GM23338 (cell line): ENCODE measurements around the gene NSRP1. TPM values are rescaled to one million over a fixed set of nuclear protein-coding genes. Genes with fewer than 3 reads are reported as not detected.

ENCODE experiments used
- ATAC-seq: fragments of 200-7000 bp; cut with Tn5 transposase; 3 replicates; pipeline ENCODE4 v1.9.1; 2020
- DNase-seq: peaks from one replicate; pipeline ENCODE4 v3.0.0-alpha.2; 2015; ENCODE audit warnings: low spot score
- H2AFZ ChIP-seq: fragments of 200-600 bp; sonication (generic); 2 replicates; pipeline ENCODE4 v1.8.0; 2016; ENCODE audit warnings: antibody characterized with exemption, mild to moderate bottlenecking, moderate library complexity
- H3F3A ChIP-seq: fragments of 200-600 bp; sonication (generic); replicated peaks from 2 replicates; pipeline ENCODE4 v1.8.0; 2017; ENCODE audit warnings: antibody characterized with exemption, mixed run types, low read depth
- H3K27ac ChIP-seq: fragments of 200-600 bp; sonication (generic); 2 replicates; pipeline ENCODE4 v1.6.1; 2016; ENCODE audit warnings: low read depth
- H3K27me3 ChIP-seq: fragments of 200-600 bp; sonication (generic); 2 replicates; pipeline ENCODE4 v1.8.0; 2016; ENCODE audit warnings: mild to moderate bottlenecking, mixed run types, moderate library complexity; ENCODE audit not compliant: insufficient read depth
- H3K36me3 ChIP-seq: fragments of 200-600 bp; sonication (generic); 2 replicates; pipeline ENCODE4 v1.8.0; 2016; ENCODE audit warnings: mild to moderate bottlenecking; ENCODE audit not compliant: insufficient read depth
- H3K4me1 ChIP-seq: fragments of 200-600 bp; sonication (generic); 2 replicates; pipeline ENCODE4 v1.8.0; 2016; ENCODE audit warnings: mild to moderate bottlenecking, moderate library complexity; ENCODE audit not compliant: insufficient read depth
- H3K4me2 ChIP-seq: fragments of 200-600 bp; sonication (generic); 2 replicates; pipeline ENCODE4 v1.7.1; 2017; ENCODE audit warnings: mixed run types
- H3K4me3 ChIP-seq: fragments of 200-600 bp; sonication (generic); 2 replicates; pipeline ENCODE4 v1.6.1; 2016; ENCODE audit warnings: mixed run types
- H3K79me2 ChIP-seq: fragments of 200-600 bp; sonication (generic); replicated peaks from 2 replicates; pipeline ENCODE4 v1.8.0; 2017; ENCODE audit warnings: mild to moderate bottlenecking; ENCODE audit not compliant: insufficient read depth
- H3K9me2 ChIP-seq: fragments of 200-600 bp; sonication (generic); 2 replicates; pipeline ENCODE4 v1.8.0; 2017; ENCODE audit not compliant: insufficient read depth
- H4K20me1 ChIP-seq: fragments of 200-600 bp; sonication (generic); replicated peaks from 2 replicates; pipeline ENCODE4 v1.8.0; 2017; ENCODE audit warnings: mild to moderate bottlenecking; ENCODE audit not compliant: insufficient read depth
- H3K27ac Mint-ChIP-seq: 2 replicates; pipeline ENCODE4 v1.8.0; 2020; ENCODE audit warnings: inconsistent platforms, mild to moderate bottlenecking, moderate library complexity, mixed read lengths
- H3K27me3 Mint-ChIP-seq: 3 replicates; pipeline ENCODE4 v1.8.0; 2022; ENCODE audit warnings: low read depth, mild to moderate bottlenecking, moderate library complexity, mixed read lengths, inconsistent platforms; ENCODE audit not compliant: insufficient read depth, poor library complexity
- H3K36me3 Mint-ChIP-seq: 3 replicates; pipeline ENCODE4 v1.8.0; 2021; ENCODE audit warnings: low read depth, mild to moderate bottlenecking, inconsistent platforms, moderate library complexity, mixed read lengths
- H3K4me1 Mint-ChIP-seq: 3 replicates; pipeline ENCODE4 v1.8.0; 2020; ENCODE audit warnings: mild to moderate bottlenecking, inconsistent platforms, mixed read lengths
- H3K4me3 Mint-ChIP-seq: 3 replicates; pipeline ENCODE4 v1.8.0; 2021; ENCODE audit warnings: moderate library complexity, mild to moderate bottlenecking, inconsistent platforms, mixed read lengths
- H3K9me3 Mint-ChIP-seq: 3 replicates; pipeline ENCODE4 v1.8.0; 2020; ENCODE audit warnings: moderate library complexity, mild to moderate bottlenecking, inconsistent platforms, mixed read lengths
- CREB1 ChIP-seq: fragments of 250-450 bp; sonication (Bioruptor Pico); IDR thresholded peaks from 2 replicates; pipeline ENCODE4 v1.5.0; 2020; ENCODE audit warnings: low read depth, mild to moderate bottlenecking, moderate library complexity
- EZH2 ChIP-seq: fragments of 200-600 bp; sonication (generic); IDR thresholded peaks from one replicate; pipeline ENCODE4 v1.8.0; 2017; ENCODE audit warnings: antibody characterized with exemption, mild to moderate bottlenecking, low read depth; ENCODE audit not compliant: unreplicated experiment
- EZH2phosphoT487 ChIP-seq: fragments of 200-600 bp; sonication (generic); IDR thresholded peaks from one replicate; pipeline ENCODE4 v1.8.1; 2018; ENCODE audit warnings: antibody characterized with exemption; ENCODE audit not compliant: unreplicated experiment
- JUNB ChIP-seq: IDR thresholded peaks from one replicate; pipeline ENCODE4 v1.6.1; 2016; ENCODE audit warnings: antibody characterized with exemption; ENCODE audit not compliant: unreplicated experiment
- NANOG ChIP-seq: IDR thresholded peaks from 2 replicates; pipeline ENCODE4 v1.6.1; 2016; ENCODE audit warnings: antibody characterized with exemption, borderline replicate concordance
- POLR2AphosphoS5 ChIP-seq: IDR thresholded peaks from 2 replicates; pipeline ENCODE4 v1.6.1; 2016; ENCODE audit warnings: antibody characterized with exemption, low read depth
- REST ChIP-seq: IDR thresholded peaks from one replicate; pipeline ENCODE4 v1.6.1; 2018; ENCODE audit warnings: antibody characterized with exemption; ENCODE audit not compliant: unreplicated experiment
- STAT1 ChIP-seq: IDR thresholded peaks from one replicate; pipeline ENCODE4 v1.6.1; 2016; ENCODE audit warnings: antibody characterized with exemption; ENCODE audit not compliant: unreplicated experiment
- ZNF114 ChIP-seq: fragments of 250-450 bp; sonication (Bioruptor Pico); IDR thresholded peaks from 2 replicates; pipeline ENCODE4 v1.5.0; 2020; ENCODE audit warnings: mild to moderate bottlenecking, moderate library complexity
- ZNF331 ChIP-seq: fragments of 250-450 bp; sonication (Bioruptor Pico); IDR thresholded peaks from 2 replicates; pipeline ENCODE4 v1.5.0; 2020; ENCODE audit warnings: low read depth, mild to moderate bottlenecking, moderate library complexity
- polyA plus RNA-seq: library from polyadenylated mRNA; unstranded; fragments of >200 nt; fragmentation: Nextera tagmentation; extraction: Ambion mirVana; gene quantifications from 2 replicates; pipeline ENCODE4 v1.2.1, GENCODE V29; 2016
- total RNA-seq: library from RNA; depleted of rRNA; stranded (reverse); fragments of >200 nt; shearing (Covaris generic); gene quantifications from 2 replicates; pipeline ENCODE4 v1.2.3, GENCODE V29; 2014
- TF ChIP-seq, protein P1 (sequence below), 2 experiments: fragments of 200-600 bp in 1 of 2; sonication (generic) in 1 of 2; conservative IDR thresholded peaks; 2 replicates each; pipeline versions ENCODE4 v1.5.1 to v1.6.1; 2016 to 2017; ENCODE audit warnings: antibody characterized with exemption in 2 of 2, low read depth in 2 of 2, mild to moderate bottlenecking in 2 of 2, moderate library complexity in 1 of 2

Gene NSRP1
- total and polyA plus RNA-seq, 2 experiments from 2014 or later = 15.7 to 110 TPM

DNA sequence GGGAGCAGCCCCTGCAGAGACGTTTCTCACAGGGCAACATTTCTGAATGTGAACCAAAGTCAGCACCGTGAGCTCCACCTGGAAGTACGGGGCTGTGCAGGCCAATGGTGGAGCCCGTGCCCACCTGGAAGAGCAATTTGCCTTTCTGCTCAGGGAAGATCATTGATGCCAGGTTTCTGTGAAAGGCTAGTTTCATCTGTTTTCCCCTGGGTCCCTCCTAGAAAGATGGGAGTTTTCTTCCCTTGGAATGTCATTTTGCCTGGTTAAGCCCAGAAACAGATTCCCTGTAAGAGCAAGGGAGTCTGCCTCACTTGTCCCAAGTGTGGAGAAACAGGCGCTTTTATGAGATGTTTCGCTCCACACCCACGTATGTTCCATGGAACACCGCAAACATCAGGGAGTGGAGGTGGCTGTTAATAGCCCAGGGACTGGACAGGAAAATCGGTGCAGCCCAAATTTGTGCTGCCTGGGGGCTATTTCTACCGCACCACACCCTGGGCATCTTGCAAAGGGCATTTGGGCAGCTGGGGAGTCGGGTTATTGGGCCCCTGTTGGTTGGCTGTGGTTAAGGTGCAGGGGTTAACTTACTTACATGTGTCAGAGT lies 116.3 kb downstream of the NSRP1 start:
- peaks cover 54% of the 10 kb centered on the region for H3K27me3 Mint-ChIP-seq
- Histone ChIP-seq H3K36me3 (no peaks in the 10 kb centered on the region), H3K4me3 (no peak overlapping the region), H3K9me2 (no peaks in the 10 kb centered on the region), H4K20me1 (no peaks in the 10 kb centered on the region), H3K4me1 (peaks cover 12% of the 10 kb centered on the region; the same call in 1 of the 2 replicates), H3K27ac (no peak overlapping the region), H3F3A (no peaks in the 10 kb centered on the region), H3K27me3 (peaks cover 57% of the 10 kb centered on the region), H3K4me2 (no peak overlapping the region), H3K79me2 (no peaks in the 10 kb centered on the region), H2AFZ (no peak overlapping the region)
- no peaks in the 10 kb centered on the region for H3K36me3 Mint-ChIP-seq
- no peak overlapping the region for H3K27ac Mint-ChIP-seq
- peaks cover 15% of the 10 kb centered on the region for H3K4me1 Mint-ChIP-seq
- no peak for TF ChIP-seq EZH2
- TF ChIP-seq POLR2AphosphoS5 = no peak
- no peak for TF ChIP-seq CREB1
- TF ChIP-seq ZNF331 = no peak
- TF ChIP-seq EZH2phosphoT487 = no peak
- no peak for TF ChIP-seq REST
- no peak for TF ChIP-seq STAT1
- TF ChIP-seq ZNF114 = no peak
- TF ChIP-seq NANOG = no peak
- TF ChIP-seq, protein P1, sequence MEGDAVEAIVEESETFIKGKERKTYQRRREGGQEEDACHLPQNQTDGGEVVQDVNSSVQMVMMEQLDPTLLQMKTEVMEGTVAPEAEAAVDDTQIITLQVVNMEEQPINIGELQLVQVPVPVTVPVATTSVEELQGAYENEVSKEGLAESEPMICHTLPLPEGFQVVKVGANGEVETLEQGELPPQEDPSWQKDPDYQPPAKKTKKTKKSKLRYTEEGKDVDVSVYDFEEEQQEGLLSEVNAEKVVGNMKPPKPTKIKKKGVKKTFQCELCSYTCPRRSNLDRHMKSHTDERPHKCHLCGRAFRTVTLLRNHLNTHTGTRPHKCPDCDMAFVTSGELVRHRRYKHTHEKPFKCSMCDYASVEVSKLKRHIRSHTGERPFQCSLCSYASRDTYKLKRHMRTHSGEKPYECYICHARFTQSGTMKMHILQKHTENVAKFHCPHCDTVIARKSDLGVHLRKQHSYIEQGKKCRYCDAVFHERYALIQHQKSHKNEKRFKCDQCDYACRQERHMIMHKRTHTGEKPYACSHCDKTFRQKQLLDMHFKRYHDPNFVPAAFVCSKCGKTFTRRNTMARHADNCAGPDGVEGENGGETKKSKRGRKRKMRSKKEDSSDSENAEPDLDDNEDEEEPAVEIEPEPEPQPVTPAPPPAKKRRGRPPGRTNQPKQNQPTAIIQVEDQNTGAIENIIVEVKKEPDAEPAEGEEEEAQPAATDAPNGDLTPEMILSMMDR (conservative IDR thresholded peaks at IDR 0.05; ENCODE audit: low read depth in 2 of 2) = no peak
- TF ChIP-seq JUNB = no peak
- H3K4me3 Mint-ChIP-seq = no peak overlapping the region
- no peak for DNase-seq
- ATAC-seq = no peak
- no peaks in the 10 kb centered on the region for H3K9me3 Mint-ChIP-seq

DNA sequence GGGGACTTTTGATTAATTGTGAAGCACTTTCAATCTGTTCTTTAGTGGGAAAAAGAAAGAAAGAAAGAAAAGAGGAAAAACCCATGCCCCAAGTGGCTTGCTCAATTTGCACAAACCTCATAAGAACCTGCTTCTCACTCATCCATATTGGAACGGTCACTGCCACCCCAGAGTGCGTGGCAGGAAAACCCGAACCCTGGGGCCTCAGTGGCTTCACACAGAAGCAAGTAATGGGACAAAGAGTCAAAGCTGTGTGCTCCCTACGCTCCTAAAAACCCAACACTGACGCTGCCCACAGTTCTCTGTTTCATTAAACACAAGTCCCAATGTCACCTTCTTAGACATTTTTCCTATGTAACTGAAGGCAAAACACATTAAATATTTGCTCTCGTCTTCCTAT lies 117.7 kb downstream of the NSRP1 start:
- H3K4me1 Mint-ChIP-seq = peaks cover 27% of the 10 kb centered on the region
- peaks cover 63% of the 10 kb centered on the region for H3K27me3 Mint-ChIP-seq
- Histone ChIP-seq H3F3A (no peaks in the 10 kb centered on the region), H3K9me2 (no peaks in the 10 kb centered on the region), H3K4me1 (peaks cover 26% of the 10 kb centered on the region), H3K27ac (no peak overlapping the region), H4K20me1 (no peaks in the 10 kb centered on the region), H3K36me3 (no peaks in the 10 kb centered on the region), H3K27me3 (peaks cover 71% of the 10 kb centered on the region), H3K79me2 (no peaks in the 10 kb centered on the region), H2AFZ (no peak overlapping the region), H3K4me3 (no peak overlapping the region), H3K4me2 (no peak overlapping the region)
- H3K4me3 Mint-ChIP-seq = no peak overlapping the region
- DNase-seq (no peak), ATAC-seq (no peak)
- H3K36me3 Mint-ChIP-seq = no peaks in the 10 kb centered on the region
- H3K27ac Mint-ChIP-seq = no peak overlapping the region
- no peaks in the 10 kb centered on the region for H3K9me3 Mint-ChIP-seq
- no peak for TF ChIP-seq STAT1
- no peak for TF ChIP-seq ZNF331
- TF ChIP-seq REST = no peak
